GM12801 (cell line): Measurements from ENCODE around the gene HERPUD1.

ENCODE experiments used
- CTCF ChIP-seq: IDR thresholded peaks from one replicate; pipeline ENCODE4 v1.5.1; 2011; ENCODE audit warnings: control low read depth; ENCODE audit not compliant: insufficient read length; ENCODE audit errors: extremely low read depth

The HERPUD1 gene

GRCh38 chr16:56977216-56977615, 45.3 kb downstream of the HERPUD1 start:
- no peak for TF ChIP-seq CTCF

DNA sequence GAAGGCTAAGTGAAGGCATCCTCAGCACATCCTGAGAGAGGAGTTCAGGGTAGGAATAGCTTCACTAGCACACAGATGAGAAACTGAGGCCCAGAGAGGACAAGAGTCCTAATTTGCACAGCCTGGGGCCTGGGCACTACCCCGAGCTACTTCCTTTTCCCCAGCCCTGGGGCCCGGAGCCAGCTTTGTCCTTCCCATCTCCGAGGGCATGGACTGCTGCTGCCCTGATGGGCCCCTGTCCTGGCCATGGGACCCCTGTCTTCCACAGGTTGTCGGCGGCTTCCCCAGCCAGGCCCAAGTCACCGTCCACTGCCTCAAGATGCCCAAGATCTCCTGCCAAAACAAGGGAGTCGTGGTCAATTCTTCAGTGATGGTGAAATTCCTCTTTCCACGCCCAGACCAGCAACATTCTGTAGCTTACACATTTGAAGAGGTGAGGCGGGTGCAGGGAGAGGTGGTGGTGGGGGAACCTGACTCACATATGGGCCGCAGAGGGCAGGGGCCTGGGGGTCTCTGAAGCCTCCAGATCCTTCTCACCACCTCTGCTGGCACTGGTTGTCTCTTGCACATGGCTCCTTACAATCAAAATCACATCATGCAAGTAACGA, 46.0 kb downstream of the HERPUD1 start:
- TF ChIP-seq CTCF: no peak

GRCh38 chr16:56980201-56980535, 48.2 kb downstream of the HERPUD1 start:
- TF ChIP-seq CTCF: no peak

- no peak for TF ChIP-seq CTCF
Observed at GRCh38 chr16:56980792-56981724, 49.1 kb downstream of the HERPUD1 start.

DNA sequence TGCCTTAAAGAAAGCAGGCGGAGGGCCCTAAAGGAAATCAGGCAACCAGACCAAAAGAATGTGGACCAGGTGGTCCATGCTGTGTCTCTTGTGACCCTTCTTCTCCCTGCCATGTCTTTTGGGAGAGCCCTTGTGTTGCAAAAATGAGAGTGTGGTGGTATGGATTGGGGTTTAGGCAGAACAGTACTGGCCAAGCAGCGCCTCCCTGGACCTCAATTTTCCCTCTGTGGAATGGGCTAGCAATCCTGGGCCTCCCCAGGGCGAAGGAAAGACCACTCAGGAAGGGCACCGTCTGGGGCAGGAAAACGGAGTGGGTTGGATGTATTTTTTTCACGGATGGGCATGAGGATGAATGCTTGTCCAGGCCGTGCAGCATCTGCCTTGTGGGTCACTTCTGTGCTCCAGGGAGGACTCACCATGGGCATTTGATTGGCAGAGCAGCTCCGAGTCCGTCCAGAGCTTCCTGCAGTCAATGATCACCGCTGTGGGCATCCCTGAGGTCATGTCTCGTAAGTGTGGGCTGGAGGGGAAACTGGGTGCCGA, 49.9 kb downstream of the HERPUD1 start:
- no peak for TF ChIP-seq CTCF

DNA sequence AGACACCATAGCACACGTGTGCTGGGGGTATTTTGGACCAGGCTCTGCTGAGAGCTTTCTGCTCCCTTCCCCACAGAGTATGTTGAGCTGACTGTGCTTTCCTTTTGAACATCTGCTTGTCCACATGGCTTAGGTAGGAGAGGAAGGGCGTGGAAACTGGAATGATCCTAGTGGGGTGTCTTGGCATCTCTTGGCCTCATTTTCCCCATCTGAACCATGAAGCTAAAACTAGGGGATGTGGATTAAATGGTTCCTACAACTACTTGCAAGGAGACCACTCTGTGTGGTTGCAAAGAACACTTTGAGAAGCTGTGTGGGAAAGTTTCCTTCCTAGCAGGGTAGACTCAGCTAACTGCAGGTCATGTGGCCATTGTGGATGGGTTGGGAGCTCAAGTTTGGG, 50.8 kb downstream of the HERPUD1 start:
- no peak for TF ChIP-seq CTCF

GRCh38 chr16:56983211-56983751, 51.3 kb downstream of the HERPUD1 start:
- no peak for TF ChIP-seq CTCF
